Bronchial smooth muscle cell (primary cell): ENCODE measurements around the gene AOC2. TPM values are rescaled to one million over a fixed set of nuclear protein-coding genes. Genes with fewer than 3 reads are reported as not detected.

Experiments used
- total RNA-seq: library from RNA; depleted of rRNA; stranded (reverse); fragments of >200 nt; gene quantifications from 2 replicates; pipeline ENCODE4 v1.2.1, GENCODE V29; 2014

AOC2 gene
- total RNA-seq, result 0.32 and 0.60 TPM in 2 replicates

GRCh38 chr17:42844271-42844670 lies at the start of gene AOC2:
TSS of gene AOC2 (plus strand) at chr17:42844580. CDS start at chr17:42844627, 47 bp downstream.

GRCh38 chr17:42798383-42799380 lies 45.7 kb upstream of the AOC2 start, which contains the start of the genes CNTD1 and COA3:
TSS of gene CNTD1 (plus strand) at chr17:42798861. CDS start at chr17:42799068, 207 bp downstream.
TSS of gene COA3 (minus strand) at chr17:42798704. CDS start at chr17:42798681, 23 bp downstream.

GRCh38 chr17:42832934-42833766 lies 11.2 kb upstream of the AOC2 start, which contains the start of gene PSME3:
TSS of gene PSME3 (plus strand) at chr17:42833397. CDS start at chr17:42833632, 235 bp downstream.

GRCh38 chr17:42850954-42851353 lies 6.6 kb downstream of the AOC2 start, which contains the start of gene AOC3:
TSS of gene AOC3 (plus strand) at chr17:42851199. CDS start at chr17:42851344, 145 bp downstream.

Other genes starting within 250 kb of the AOC2 start
- gene RETREG3, start 235.2 kb upstream of the AOC2 start, total RNA-seq, result 40.4 and 41.9 TPM in 2 replicates
- 12.3 TPM in 2 replicates for gene TUBG1, start 234.9 kb upstream of the AOC2 start, total RNA-seq
- gene TUBG2, start 185.3 kb upstream of the AOC2 start, total RNA-seq, result 7.8 and 8.8 TPM in 2 replicates
- gene PLEKHH3, start 167.6 kb upstream of the AOC2 start, total RNA-seq, result 10.1 and 12.9 TPM in 2 replicates
- gene CCR10, start 162.7 kb upstream of the AOC2 start, total RNA-seq, result 2.0 and 5.8 TPM in 2 replicates
- gene CNTNAP1, start 162.0 kb upstream of the AOC2 start, total RNA-seq, result 23.4 and 39.4 TPM in 2 replicates
- 13.4 and 16.7 TPM in 2 replicates for gene EZH1, start 99.5 kb upstream of the AOC2 start, total RNA-seq
- 0.17 TPM in 1 of 2 replicates, not detected in the other for gene RAMP2, start 83.4 kb upstream of the AOC2 start, total RNA-seq
- 46.5 and 50.2 TPM in 2 replicates for gene VPS25, start 71.1 kb upstream of the AOC2 start, total RNA-seq
- gene WNK4, start 64.0 kb upstream of the AOC2 start, total RNA-seq, result 0.09 and 0.32 TPM in 2 replicates
- 70.6 and 86.2 TPM in 2 replicates for gene COA3, start 45.9 kb upstream of the AOC2 start, total RNA-seq
- 0.16 and 0.94 TPM in 2 replicates for gene CNTD1, start 45.7 kb upstream of the AOC2 start, total RNA-seq
- gene BECN1, start 20.3 kb upstream of the AOC2 start, total RNA-seq, result 170 and 185 TPM in 2 replicates
- 42.0 and 50.3 TPM in 2 replicates for gene PSME3, start 11.2 kb upstream of the AOC2 start, total RNA-seq
- gene AOC3, start 6.6 kb downstream of the AOC2 start, total RNA-seq, result 0.16 and 1.9 TPM in 2 replicates
- 0.16 TPM in 1 of 2 replicates, not detected in the other for gene G6PC1, start 56.2 kb downstream of the AOC2 start, total RNA-seq
- 27.6 and 29.8 TPM in 2 replicates for gene AARSD1, start 119.9 kb downstream of the AOC2 start, total RNA-seq
- 0.16 TPM in 1 of 2 replicates, not detected in the other for gene PTGES3L, start 135.5 kb downstream of the AOC2 start, total RNA-seq
- 5.4 and 7.4 TPM in 2 replicates for gene RUNDC1, start 136.0 kb downstream of the AOC2 start, total RNA-seq
- 1,417 and 1,668 TPM in 2 replicates for gene RPL27, start 153.8 kb downstream of the AOC2 start, total RNA-seq
- 27.6 and 33.1 TPM in 2 replicates for gene IFI35, start 162.2 kb downstream of the AOC2 start, total RNA-seq
- gene VAT1, start 177.8 kb downstream of the AOC2 start, total RNA-seq, result 409 and 552 TPM in 2 replicates
- 0.60 and 0.95 TPM in 2 replicates for gene RND2, start 180.7 kb downstream of the AOC2 start, total RNA-seq